Left hindlimb (tissue), 1 donor: ENCODE data around the gene ADK.
"Not testable (repeated sequence)": the region's sequence is repeated elsewhere in the genome, so short reads cannot be mapped to it uniquely, and the experiment has no call there.

Experiments used
- DNase-seq: peaks from one replicate; pipeline ENCODE4 v3.0.0-alpha.2; 2018

ADK gene

GRCh38 chr10:74433595-74433956 is 282.6 kb downstream of the ADK start:
- no peak for DNase-seq

GRCh38 chr10:74433993-74434392 is 283.0 kb downstream of the ADK start:
- DNase-seq, result no peak

DNA sequence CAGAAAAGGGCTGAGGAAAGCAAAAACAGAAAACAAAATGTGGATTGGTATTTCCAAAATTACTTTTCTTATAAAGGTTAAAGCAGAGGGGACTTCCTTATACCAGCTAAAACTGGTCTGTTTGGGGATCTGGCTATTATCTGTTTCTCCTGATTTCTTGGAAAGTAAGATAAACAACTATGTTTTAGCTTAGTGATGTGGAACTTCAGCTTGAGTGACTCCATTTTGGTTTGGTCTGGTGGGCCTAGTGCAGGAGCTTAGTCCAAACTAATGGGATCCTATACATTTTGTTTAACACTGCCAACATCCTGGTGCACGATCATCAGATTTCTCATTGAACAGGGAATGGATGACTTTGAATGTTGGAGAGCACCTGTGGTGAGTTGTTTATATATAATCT is 283.5 kb downstream of the ADK start:
- DNase-seq, result no peak

DNA sequence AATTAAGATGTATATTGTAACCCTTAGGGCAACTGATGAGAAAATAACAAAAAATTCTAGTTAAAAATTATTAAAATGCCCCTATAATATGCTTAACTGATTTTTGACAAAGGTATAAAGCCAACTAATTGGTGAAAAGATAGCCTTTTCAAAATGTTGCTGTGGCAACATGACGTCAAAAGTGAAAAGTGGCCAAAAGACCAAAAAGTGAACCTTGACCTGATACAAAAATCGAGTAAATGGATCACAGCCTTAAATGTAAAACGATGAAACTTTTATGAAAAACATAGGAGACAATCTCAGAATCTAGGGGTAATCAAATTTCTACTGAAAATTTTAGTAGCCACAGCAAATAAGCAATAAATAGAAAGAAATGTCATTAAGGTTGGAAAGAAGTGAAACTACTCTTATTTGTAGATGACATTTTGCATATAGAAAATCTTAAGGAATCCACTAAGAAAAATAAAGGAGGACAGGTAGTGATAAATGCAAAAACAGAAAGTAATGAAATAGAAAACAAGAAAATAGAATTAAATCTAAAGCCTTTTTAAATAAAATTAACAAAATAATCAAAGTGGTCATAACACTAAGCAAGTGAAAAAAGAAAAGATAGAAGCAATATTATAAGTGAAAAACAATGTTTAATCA is 285.6 kb downstream of the ADK start:
- DNase-seq, result no peak

- no peak for DNase-seq
Observed at GRCh38 chr10:74437822-74438221, 286.8 kb downstream of the ADK start.

DNA sequence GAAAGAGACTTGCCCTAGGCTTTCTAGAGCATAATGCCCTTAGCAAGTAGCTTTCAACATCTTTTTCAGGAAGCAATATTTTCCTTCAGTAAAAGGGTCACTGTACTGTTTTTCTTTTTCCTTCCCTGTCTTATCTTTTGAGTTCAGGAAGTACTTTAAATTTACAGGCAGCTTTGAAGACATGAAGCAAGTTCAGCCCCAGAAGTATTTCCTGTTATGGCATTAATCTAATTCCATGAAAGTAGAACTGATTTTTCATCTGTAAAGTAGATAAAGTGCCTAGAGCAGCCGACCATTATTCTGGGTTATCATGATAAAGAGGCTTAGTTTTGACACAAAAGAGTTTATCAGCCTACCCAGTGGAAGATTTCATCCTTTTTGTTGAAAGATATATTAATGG is 288.2 kb downstream of the ADK start:
- no peak for DNase-seq

DNA sequence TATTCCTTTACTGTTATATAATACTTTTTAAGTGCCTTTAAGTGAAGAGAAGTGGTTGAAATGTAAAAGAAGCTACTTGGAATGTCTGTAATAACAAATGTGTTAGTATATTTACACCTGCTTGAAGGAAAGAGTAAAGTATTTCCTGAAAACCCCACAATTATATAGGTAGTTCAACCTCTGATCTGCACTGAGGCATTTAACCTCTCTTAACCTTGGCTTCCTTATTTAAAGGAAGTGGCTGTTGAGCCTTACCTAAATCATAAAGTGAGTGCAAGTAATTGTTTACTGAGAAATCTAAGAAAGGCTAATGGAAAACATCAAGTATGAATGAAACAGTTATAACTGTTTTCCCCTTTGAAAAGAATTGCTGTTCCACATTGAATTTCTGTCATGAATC is 294.5 kb downstream of the ADK start:
- DNase-seq, result no peak

DNA sequence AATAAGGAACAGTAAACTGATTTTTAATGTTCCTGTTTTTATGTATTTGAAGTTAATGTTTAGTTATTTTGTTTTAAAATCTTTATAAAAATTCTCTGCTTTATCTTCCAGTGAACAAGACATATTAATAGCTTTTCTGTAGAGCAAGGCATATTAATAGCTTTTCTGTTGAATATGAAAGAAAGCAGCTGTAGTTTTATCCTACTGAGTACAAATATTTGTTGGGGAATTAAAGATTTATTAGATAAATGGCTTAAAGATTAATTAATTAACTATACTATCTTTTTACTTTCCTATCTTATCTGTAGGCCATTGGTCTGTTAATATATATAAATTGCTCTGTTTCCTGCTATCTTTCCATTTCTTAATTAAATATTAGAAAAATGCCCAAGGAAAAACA is 299.6 kb downstream of the ADK start:
- no peak for DNase-seq

- DNase-seq, result no peak
Observed at GRCh38 chr10:74451127-74451829, 300.3 kb downstream of the ADK start.

GRCh38 chr10:74453169-74453568 is 302.1 kb downstream of the ADK start:
- DNase-seq, result no peak

GRCh38 chr10:74457478-74457877 is 306.5 kb downstream of the ADK start:
- DNase-seq, result not testable (repeated sequence)

DNA sequence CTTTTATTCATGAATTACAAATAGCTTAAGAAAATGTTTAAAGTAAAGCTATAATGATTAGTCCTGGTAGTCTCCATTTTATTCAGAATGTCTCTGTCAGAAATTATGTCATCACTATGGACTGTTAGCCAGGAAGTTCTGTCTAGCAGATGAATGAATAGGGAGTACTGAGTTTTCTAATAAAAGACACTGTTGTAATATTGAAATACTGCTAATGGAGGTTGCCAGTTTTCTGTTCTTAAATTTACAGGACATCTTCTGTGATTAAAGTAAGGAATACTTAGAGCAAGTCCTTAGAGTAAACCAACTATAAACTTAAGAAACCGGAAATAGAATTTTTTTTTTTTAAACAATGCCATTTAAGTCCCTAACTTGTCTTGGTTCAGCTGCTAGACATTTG is 309.8 kb downstream of the ADK start:
- DNase-seq, result no peak

DNA sequence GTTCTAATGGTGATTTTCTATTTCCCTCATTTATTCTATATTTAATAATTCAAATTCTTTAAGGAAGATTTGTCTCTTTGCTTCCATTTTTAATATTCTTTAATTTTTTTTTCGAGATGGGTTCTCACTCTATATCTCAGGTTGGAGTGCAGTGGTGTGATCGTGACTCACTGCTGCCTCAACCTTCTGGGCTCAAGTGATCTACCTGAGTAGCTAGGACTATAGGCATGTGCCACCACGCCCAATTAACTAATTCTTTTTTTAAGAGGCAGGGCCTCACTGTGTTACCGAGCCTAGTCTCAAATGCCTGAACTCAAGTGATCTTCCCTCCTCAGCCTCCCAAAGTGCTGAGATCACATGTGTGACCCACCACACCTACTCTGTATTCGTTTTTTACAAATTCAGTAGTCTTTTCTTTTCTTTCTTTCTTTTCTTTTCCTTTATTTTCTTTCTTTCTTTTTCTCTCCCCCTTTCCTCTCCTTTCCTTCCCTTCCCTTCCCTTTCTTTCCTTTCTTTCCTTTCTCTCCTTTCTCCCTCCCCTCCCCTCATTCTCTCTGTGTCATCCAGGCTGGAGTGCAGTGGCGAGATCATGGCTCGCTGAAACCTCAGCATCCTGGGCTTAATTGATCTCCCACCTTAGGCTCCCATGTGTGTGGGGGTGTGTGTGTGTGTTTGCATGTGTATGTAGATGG is 323.1 kb downstream of the ADK start:
- DNase-seq, result no peak

DNA sequence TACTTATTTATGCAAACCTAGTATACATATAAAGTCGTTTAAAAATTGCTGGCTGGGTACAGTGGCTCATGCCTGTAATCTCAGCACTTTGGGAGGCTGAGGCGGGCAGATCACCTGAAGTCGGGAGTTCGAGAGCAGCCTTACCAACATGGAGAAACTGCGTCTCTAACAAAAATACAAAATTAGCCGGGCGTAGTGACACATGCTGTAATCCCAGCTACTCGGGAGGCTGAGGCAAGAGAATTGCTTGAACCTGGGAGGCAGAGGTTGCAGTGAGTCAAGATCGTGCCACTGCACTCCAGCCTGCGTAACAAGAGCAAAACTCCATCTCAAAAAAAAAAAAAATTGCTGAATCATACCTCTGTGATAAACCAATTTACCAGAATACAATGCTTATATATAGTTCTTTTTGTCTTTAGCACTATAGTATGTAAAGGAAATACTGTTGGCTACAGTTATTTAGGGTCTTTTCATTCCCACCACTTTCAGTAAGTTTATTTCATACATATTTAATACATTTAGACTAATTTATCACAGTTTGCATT is 325.2 kb downstream of the ADK start:
- DNase-seq, result not testable (repeated sequence)

- no peak for DNase-seq
Observed at GRCh38 chr10:74480778-74481177, 329.8 kb downstream of the ADK start.

DNA sequence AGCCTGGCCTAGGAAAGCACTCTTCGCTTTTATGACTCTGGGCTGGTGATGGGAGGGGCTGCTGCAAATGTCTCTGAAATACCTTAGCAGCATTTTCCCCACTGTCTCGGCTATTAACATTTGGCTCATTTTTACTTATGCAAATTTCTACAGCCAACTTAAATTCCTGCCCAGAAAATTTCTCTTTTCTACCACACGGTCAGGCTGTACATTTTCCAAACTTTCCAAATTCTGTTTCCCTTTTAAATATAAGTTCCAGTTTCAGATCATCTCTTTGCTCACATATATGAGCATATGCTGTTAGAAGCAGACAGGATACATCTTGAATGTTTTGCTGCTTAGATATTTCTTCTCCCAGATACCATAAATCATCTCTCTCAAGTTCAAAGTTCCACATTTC is 332.3 kb downstream of the ADK start:
- no peak for DNase-seq

DNA sequence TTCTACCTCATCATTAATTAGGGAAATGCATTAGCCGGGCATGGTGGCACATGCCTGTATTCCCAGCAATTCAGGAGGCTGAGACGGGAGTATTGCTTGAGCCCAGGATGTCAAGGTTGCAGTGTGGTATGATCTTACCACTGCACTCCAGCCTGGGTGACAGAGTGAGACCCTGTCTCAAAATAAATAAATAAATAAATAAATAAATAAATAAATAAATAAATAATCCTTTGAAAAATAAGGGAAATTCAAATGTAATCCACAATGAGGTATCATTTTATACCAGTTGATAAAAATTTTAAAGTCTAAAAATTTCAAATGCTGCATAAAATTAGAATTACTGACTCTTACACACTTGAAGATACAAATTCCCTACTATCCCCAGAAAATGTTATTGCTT is 334.3 kb downstream of the ADK start:
- no peak for DNase-seq

- no peak for DNase-seq
Observed at GRCh38 chr10:74486659-74487058, 335.6 kb downstream of the ADK start.

- no peak for DNase-seq
Observed at GRCh38 chr10:74488907-74489306, 337.9 kb downstream of the ADK start.

GRCh38 chr10:74490551-74490950 is 339.5 kb downstream of the ADK start:
- no peak for DNase-seq

GRCh38 chr10:74491014-74491413 is 340.0 kb downstream of the ADK start:
- no peak for DNase-seq

GRCh38 chr10:74496276-74496675 is 345.3 kb downstream of the ADK start:
- DNase-seq, result not testable (repeated sequence)

- not testable (repeated sequence) for DNase-seq
Observed at GRCh38 chr10:74498664-74499063, 347.6 kb downstream of the ADK start.
